IMR-90 (cell line): ENCODE results near the gene PJA2. TPM values are rescaled to one million over a fixed set of nuclear protein-coding genes. Genes with fewer than 3 reads are reported as not detected.

Source experiments
- ATAC-seq: fragments of 200-7000 bp; cut with Tn5 transposase; 2 replicates; pipeline ENCODE4 v1.9.1; 2020; ENCODE audit warnings: low read depth, mild to moderate bottlenecking, moderate library complexity
- BruUV-seq: library from RNA; stranded (reverse); fragments of 400-500 nt; replicated peaks from 2 replicates; lab custom pipeline; 2021; lab: Mats Ljungman, UMichigan
- CTCF ChIA-PET: fragments of 300-600 bp; formaldehyde crosslinking; extraction: SDS; loops from one replicate; lab custom pipeline; 2021; ENCODE audit warnings: antibody characterized with exemption; lab: Yijun Ruan, JAX
- POLR2A ChIA-PET: fragments of 300-600 bp; sonication (Branson Sonifier 250); formaldehyde crosslinking; loops from one replicate; lab custom pipeline; 2022; ENCODE audit warnings: antibody characterized with exemption; ENCODE audit not compliant: unreplicated experiment; lab: Charles Lee
- DNase-seq: peaks from one replicate; pipeline ENCODE4 v3.0.0; 2013
- H2AFZ ChIP-seq: replicated peaks from 2 replicates; pipeline ENCODE3; 2013; ENCODE audit warnings: low read length, mild to moderate bottlenecking; ENCODE audit not compliant: poor library complexity
- H2AK5ac ChIP-seq: 2 replicates; pipeline ENCODE4 v1.6.1; 2013; ENCODE audit warnings: low read depth, low read length, inconsistent platforms
- H2AK9ac ChIP-seq: replicated peaks from 2 replicates; pipeline ENCODE3; 2013; ENCODE audit warnings: mild to moderate bottlenecking, low read depth, low read length, moderate library complexity; ENCODE audit not compliant: poor library complexity
- H2BK120ac ChIP-seq: 2 replicates; pipeline ENCODE4 v1.6.1; 2013; ENCODE audit warnings: low read depth, low read length, inconsistent platforms
- H2BK15ac ChIP-seq: 3 replicates; pipeline ENCODE4 v1.6.1; 2013; ENCODE audit warnings: low read depth, low read length, inconsistent platforms
- H2BK20ac ChIP-seq: 2 replicates; pipeline ENCODE4 v1.6.1; 2013; ENCODE audit warnings: low read depth, mild to moderate bottlenecking, inconsistent platforms, low read length, moderate library complexity
- H2BK5ac ChIP-seq: 2 replicates; pipeline ENCODE4 v1.6.1; 2013; ENCODE audit warnings: mild to moderate bottlenecking, low read depth, low read length, inconsistent platforms; ENCODE audit not compliant: poor library complexity, severe bottlenecking
- H3K14ac ChIP-seq: replicated peaks from 2 replicates; pipeline ENCODE4 v1.6.1; 2013; ENCODE audit warnings: low read depth, low read length, inconsistent platforms
- H3K18ac ChIP-seq: 2 replicates; pipeline ENCODE4 v1.6.1; 2013; ENCODE audit warnings: low read depth, low read length, control low read depth
- H3K23ac ChIP-seq: 2 replicates; pipeline ENCODE4 v1.6.1; 2013; ENCODE audit warnings: low read depth, low read length, inconsistent platforms
- H3K27ac ChIP-seq: 2 replicates; pipeline ENCODE4 v1.5.1; 2013; ENCODE audit warnings: mild to moderate bottlenecking, control low read depth, low read length; ENCODE audit not compliant: insufficient read depth
- H3K27me3 ChIP-seq: 2 replicates; pipeline ENCODE4 v1.6.1; 2013; ENCODE audit warnings: low read length; ENCODE audit not compliant: control insufficient read depth, insufficient read depth
- H3K36me3 ChIP-seq: 2 replicates; pipeline ENCODE4 v1.6.1; 2013; ENCODE audit warnings: low read length, mixed read lengths; ENCODE audit not compliant: control insufficient read depth, insufficient read depth
- H3K4ac ChIP-seq: 2 replicates; pipeline ENCODE4 v1.6.1; 2013; ENCODE audit warnings: low read depth, low read length, inconsistent platforms
- H3K4me1 ChIP-seq: 2 replicates; pipeline ENCODE4 v1.6.1; 2013; ENCODE audit warnings: low read length, mixed read lengths; ENCODE audit not compliant: control insufficient read depth, insufficient read depth
- H3K4me2 ChIP-seq: 2 replicates; pipeline ENCODE4 v1.6.1; 2013; ENCODE audit warnings: low read depth, mild to moderate bottlenecking, control low read depth, low read length, moderate library complexity
- H3K4me3 ChIP-seq: 2 replicates; pipeline ENCODE4 v1.5.1; 2013; ENCODE audit warnings: low read depth, mild to moderate bottlenecking, control low read depth, low read length, moderate library complexity; ENCODE audit not compliant: insufficient read depth
- H3K56ac ChIP-seq: 2 replicates; pipeline ENCODE4 v1.6.1; 2013; ENCODE audit warnings: low read length, inconsistent platforms; ENCODE audit not compliant: insufficient read depth; ENCODE audit errors: extremely low read depth
- H3K79me1 ChIP-seq, 2 experiments: 2 replicates each; pipeline ENCODE4 v1.6.1; 2013; ENCODE audit warnings: low read length in 2 of 2, inconsistent platforms in 1 of 2, low read depth in 1 of 2
- H3K9ac ChIP-seq: 2 replicates; pipeline ENCODE4 v1.6.1; 2013; ENCODE audit warnings: low read depth, low read length, control low read depth
- H3K9me1 ChIP-seq: 2 replicates; pipeline ENCODE4 v1.6.1; 2013; ENCODE audit warnings: low read length, inconsistent platforms; ENCODE audit not compliant: insufficient read depth
- H3K9me3 ChIP-seq: 2 replicates; pipeline ENCODE4 v1.6.1; 2013; ENCODE audit warnings: low read length; ENCODE audit not compliant: control insufficient read depth, insufficient read depth
- H4K20me1 ChIP-seq: 2 replicates; pipeline ENCODE4 v1.6.1; 2013; ENCODE audit warnings: low read length, inconsistent platforms; ENCODE audit not compliant: insufficient read depth
- H4K5ac ChIP-seq: 2 replicates; pipeline ENCODE4 v1.6.1; 2013; ENCODE audit warnings: mild to moderate bottlenecking, low read depth, low read length, control low read depth
- H4K8ac ChIP-seq, 2 experiments: 2 replicates each; pipeline ENCODE4 v1.6.1; 2013; ENCODE audit warnings: low read depth in 2 of 2, low read length in 2 of 2, control low read depth in 1 of 2, inconsistent platforms in 1 of 2
- H4K91ac ChIP-seq: 2 replicates; pipeline ENCODE4 v1.6.1; 2013; ENCODE audit warnings: low read depth, low read length, inconsistent platforms; ENCODE audit not compliant: insufficient read depth
- BHLHE40 ChIP-seq: fragments of 150-350 bp; IDR thresholded peaks from 2 replicates; pipeline ENCODE4 v1.6.1; 2016; ENCODE audit warnings: mild to moderate bottlenecking, low read depth, low read length
- CEBPB ChIP-seq: IDR thresholded peaks from 2 replicates; pipeline ENCODE4 v1.6.1; 2012; ENCODE audit warnings: low read depth, low read length, improper control_type of control experiment
- CHD1 ChIP-seq: IDR thresholded peaks from 2 replicates; pipeline ENCODE4 v1.6.1; 2012; ENCODE audit warnings: low read depth, low read length, improper control_type of control experiment
- ELK1 ChIP-seq: fragments of 150-350 bp; IDR thresholded peaks from 2 replicates; pipeline ENCODE4 v1.6.1; 2016; ENCODE audit warnings: low read depth, mild to moderate bottlenecking, low read length, moderate library complexity, borderline replicate concordance
- FOS ChIP-seq: fragments of 150-350 bp; IDR thresholded peaks from 2 replicates; pipeline ENCODE4 v1.6.1; 2016; ENCODE audit warnings: low read depth, low read length
- MAFK ChIP-seq: IDR thresholded peaks from 2 replicates; pipeline ENCODE4 v1.6.1; 2012; ENCODE audit warnings: low read depth, low read length, improper control_type of control experiment
- MAZ ChIP-seq: IDR thresholded peaks from 2 replicates; pipeline ENCODE4 v1.6.1; 2012; ENCODE audit warnings: low read depth, mild to moderate bottlenecking, low read length, improper control_type of control experiment, moderate library complexity, borderline replicate concordance
- MXI1 ChIP-seq: IDR thresholded peaks from 2 replicates; pipeline ENCODE4 v1.6.1; 2012; ENCODE audit warnings: low read depth, mild to moderate bottlenecking, low read length, moderate library complexity, borderline replicate concordance
- NFE2L2 ChIP-seq: fragments of 150-350 bp; IDR thresholded peaks from 2 replicates; pipeline ENCODE4 v1.6.1; 2016; ENCODE audit warnings: low read depth, mild to moderate bottlenecking, low read length
- POLR2A ChIP-seq: IDR thresholded peaks from 2 replicates; pipeline ENCODE4 v1.6.1; 2012; ENCODE audit warnings: mild to moderate bottlenecking, low read depth, low read length
- RCOR1 ChIP-seq: IDR thresholded peaks from 2 replicates; pipeline ENCODE4 v1.6.1; 2012; ENCODE audit warnings: mild to moderate bottlenecking, low read length, improper control_type of control experiment; ENCODE audit not compliant: insufficient replicate concordance
- RFX5 ChIP-seq: IDR thresholded peaks from 2 replicates; pipeline ENCODE4 v1.8.0; 2012; ENCODE audit warnings: low read depth, mild to moderate bottlenecking, low read length, moderate library complexity
- USF2 ChIP-seq: fragments of 150-350 bp; IDR thresholded peaks from 2 replicates; pipeline ENCODE4 v1.6.1; 2017; ENCODE audit warnings: mild to moderate bottlenecking, antibody characterized with exemption, low read length, low read depth
- whole genome bisulfite sequencing, 2 experiments: methylation state at CpG; one replicate each; pipeline versions ENCODE4 v1.1.5 to v1.1.7; 2013; ENCODE audit warnings: missing lambda C conversion rate in 2 of 2; ENCODE audit not compliant: insufficient read length in 1 of 2; ENCODE audit errors: extremely low coverage in 2 of 2; 5-methylcytosine and 5-hydroxymethylcytosine counted together
- dilution Hi-C: fragments of 300-500 bp; cut with HindIII; formaldehyde crosslinking; loops from one replicate; pipeline ENCODE4 v1.14.3; 2018; ENCODE audit warnings: low sequenced_read_pairs; ENCODE audit not compliant: unreplicated experiment
- in situ Hi-C: fragments of 300-500 bp; cut with MboI; formaldehyde crosslinking; loops from 3 replicates; pipeline ENCODE4 v1.14.3; 2019; ENCODE audit warnings: low sequenced_read_pairs, inconsistent platforms, mixed read lengths
- intact Hi-C: fragments of 100-400 bp; cut with micrococcal nuclease; formaldehyde crosslinking; loops from 2 replicates; pipeline ENCODE4 v1.10.0; 2022
- polyA plus RNA-seq, 3 experiments: library from polyadenylated mRNA; depleted of rRNA; stranded (reverse); fragments of >200 nt; gene quantifications; 2 replicates each; pipeline ENCODE4 v1.2.3, GENCODE V29; 2012; ENCODE audit warnings: low replicate concordance in 1 of 3
- total RNA-seq: library from RNA; depleted of rRNA; stranded (reverse); fragments of >200 nt; gene quantifications from 2 replicates; pipeline ENCODE4 v1.2.3, GENCODE V29; 2012

PJA2 gene
- total and polyA plus RNA-seq, 2 of the 4 experiments (the other 2 are of a cell fraction) = 42.3 to 70.6 TPM

GRCh38 chr5:109315245-109315644 lies 94.5 kb downstream of the PJA2 start:
- no TSS peak for BruUV-seq
- H2BK15ac ChIP-seq = no peak overlapping the region
- no peaks in the 10 kb centered on the region for H3K79me1 ChIP-seq
- H2AK5ac ChIP-seq = no peak overlapping the region
- DNase-seq (peak; percentile 13), ATAC-seq (no peak)
- no peaks in the 10 kb centered on the region for H3K36me3 ChIP-seq
- no peak overlapping the region for H3K27ac ChIP-seq
- POLR2A ChIA-PET = no interaction called here
- H3K9ac ChIP-seq = no peak overlapping the region
- CTCF ChIA-PET = no interaction called here
- intact Hi-C loops = no loop called here
- dilution Hi-C loops = no loop called here
- no peak overlapping the region for H3K23ac ChIP-seq
- H2BK5ac ChIP-seq = no peak overlapping the region
- H3K4me1 ChIP-seq = no peaks in the 10 kb centered on the region
- H3K18ac ChIP-seq = no peak overlapping the region
- no peak overlapping the region for H3K56ac ChIP-seq
- no peak overlapping the region for H2AFZ ChIP-seq
- TF ChIP-seq ELK1 = no peak
- TF ChIP-seq FOS = no peak
- no peak for TF ChIP-seq CHD1
- no peak for TF ChIP-seq MAFK
- no peak for TF ChIP-seq BHLHE40
- no peak for TF ChIP-seq POLR2A
- no peak for TF ChIP-seq MAZ
- no peak for TF ChIP-seq MXI1
- TF ChIP-seq NFE2L2 = no peak
- no peak for TF ChIP-seq USF2
- no peak for TF ChIP-seq CEBPB
- no peak for TF ChIP-seq RCOR1
- no peak for TF ChIP-seq RFX5
- whole genome bisulfite sequencing, 2 experiments = no CpG with 5 or more reads among the region's 1 CpG
- no peaks in the 10 kb centered on the region for H3K27me3 ChIP-seq
- H4K8ac ChIP-seq = no peak overlapping the region
- no peaks in the 10 kb centered on the region for H3K9me1 ChIP-seq
- no peak overlapping the region for H2AK9ac ChIP-seq
- no peak overlapping the region for H4K91ac ChIP-seq
- no peak overlapping the region for H3K14ac ChIP-seq
- H3K4me3 ChIP-seq = no peak overlapping the region
- no peak overlapping the region for H3K4me2 ChIP-seq
- H4K20me1 ChIP-seq = no peaks in the 10 kb centered on the region
- in situ Hi-C loops = no loop called here
- no peak overlapping the region for H2BK20ac ChIP-seq
- H3K9me3 ChIP-seq = no peaks in the 10 kb centered on the region
- H4K5ac ChIP-seq = no peak overlapping the region
- no peak overlapping the region for H2BK120ac ChIP-seq
- H3K4ac ChIP-seq = no peak overlapping the region
